Endothelial cell of hepatic sinusoid (primary cell): ENCODE data around the gene SOX10.
"Not testable (repeated sequence)": the region's sequence is repeated elsewhere in the genome, so short reads cannot be mapped to it uniquely, and the experiment has no call there.

Experiments used
- in situ Hi-C: cut with HindIII; loops from 2 replicates; pipeline ENCODE4 v1.10.0; 2017; ENCODE audit warnings: low sequenced_read_pairs

SOX10 gene

GRCh38 chr22:37986371-37986770, 2.0 kb upstream of the SOX10 start:
- in situ Hi-C loops = no loop called here

DNA sequence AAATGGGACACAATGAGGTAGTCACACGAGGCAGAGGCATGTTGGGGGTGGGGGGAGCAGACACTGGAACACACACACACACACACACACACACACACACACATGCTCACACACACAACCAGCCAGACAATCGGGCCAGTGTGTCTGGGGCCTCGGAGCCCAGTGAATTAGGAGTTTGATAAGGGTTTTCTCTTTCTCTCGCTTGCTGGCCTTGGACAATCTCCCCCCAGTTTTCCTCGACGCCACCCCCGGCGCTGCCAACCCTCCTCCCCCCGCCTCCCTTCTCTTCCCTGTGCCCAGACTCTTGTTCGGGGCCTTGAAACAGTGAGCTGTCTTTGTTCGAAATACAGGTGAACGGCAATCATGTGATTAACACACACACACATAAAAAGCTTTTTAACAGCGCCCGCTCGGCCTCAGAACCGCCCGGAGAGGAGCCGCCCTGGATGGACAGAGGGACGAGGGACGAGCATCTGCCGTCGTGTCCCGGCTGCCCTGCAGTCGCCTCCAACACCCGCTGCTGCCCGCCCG, 1.5 kb upstream of the SOX10 start:
- in situ Hi-C loops = no loop called here

DNA sequence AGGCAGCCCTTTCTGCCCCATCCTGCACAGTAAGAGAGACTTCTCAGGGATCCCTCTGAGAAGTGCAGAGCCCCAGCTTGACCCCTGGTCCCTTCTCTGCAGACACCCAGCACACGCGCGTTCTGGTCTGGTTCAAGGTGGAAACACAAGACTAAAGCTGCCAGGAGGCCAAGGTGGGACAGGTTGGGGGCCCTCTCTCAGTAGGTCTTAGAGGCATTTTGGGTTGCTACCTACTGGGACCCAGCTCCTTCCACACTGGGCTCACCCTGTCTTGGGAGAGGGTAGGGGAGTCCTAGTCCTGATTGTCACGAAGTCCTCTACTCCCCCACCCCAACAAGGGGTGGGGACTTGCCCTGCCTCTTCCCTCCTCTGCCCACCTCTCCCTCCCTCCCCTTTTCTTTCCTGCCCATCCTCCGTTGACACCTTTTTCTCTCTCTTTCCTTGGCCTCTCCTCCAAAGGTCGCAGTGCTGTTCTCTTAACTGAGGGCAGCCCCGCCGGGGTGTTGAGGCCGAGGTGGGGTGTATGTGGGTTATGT, 763 bp upstream of the SOX10 start:
- in situ Hi-C loops = no loop called here

GRCh38 chr22:37982938-37983859, 1.2 kb downstream of the SOX10 start:
- in situ Hi-C loops = no loop called here

DNA sequence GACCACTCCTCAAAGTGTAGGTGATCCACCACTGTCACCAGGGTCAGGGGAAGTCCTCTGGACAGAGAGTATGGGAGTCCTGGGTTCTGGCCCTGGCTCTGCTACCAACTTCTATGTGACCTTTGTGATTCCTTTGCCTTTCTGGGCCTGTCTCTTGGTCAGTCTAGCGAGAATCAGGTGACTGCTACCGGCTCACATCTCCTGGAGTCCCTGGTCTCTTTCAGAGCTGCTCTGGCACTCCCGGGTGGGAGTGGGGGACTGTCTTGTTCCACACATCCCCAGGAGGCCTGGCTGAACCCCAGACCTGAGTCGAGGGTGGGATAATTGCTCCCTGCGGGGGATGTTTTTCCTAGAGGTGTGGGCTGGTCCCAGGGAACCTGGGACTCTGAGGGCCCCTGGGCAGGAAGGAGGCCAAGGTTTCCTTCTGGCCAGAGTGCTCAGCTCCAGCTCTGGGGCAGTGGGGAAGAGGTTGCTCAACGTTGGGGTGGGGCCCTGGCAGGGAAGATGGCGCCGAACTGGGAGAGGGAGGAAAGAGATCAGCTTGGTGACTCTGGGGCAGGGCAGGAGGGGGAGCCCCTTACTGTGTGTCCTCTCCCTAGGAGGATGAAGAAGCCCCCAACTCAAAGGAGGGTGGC, 2.1 kb downstream of the SOX10 start:
- in situ Hi-C loops = no loop called here

GRCh38 chr22:37981282-37982011, 2.9 kb downstream of the SOX10 start:
- in situ Hi-C loops = no loop called here

DNA sequence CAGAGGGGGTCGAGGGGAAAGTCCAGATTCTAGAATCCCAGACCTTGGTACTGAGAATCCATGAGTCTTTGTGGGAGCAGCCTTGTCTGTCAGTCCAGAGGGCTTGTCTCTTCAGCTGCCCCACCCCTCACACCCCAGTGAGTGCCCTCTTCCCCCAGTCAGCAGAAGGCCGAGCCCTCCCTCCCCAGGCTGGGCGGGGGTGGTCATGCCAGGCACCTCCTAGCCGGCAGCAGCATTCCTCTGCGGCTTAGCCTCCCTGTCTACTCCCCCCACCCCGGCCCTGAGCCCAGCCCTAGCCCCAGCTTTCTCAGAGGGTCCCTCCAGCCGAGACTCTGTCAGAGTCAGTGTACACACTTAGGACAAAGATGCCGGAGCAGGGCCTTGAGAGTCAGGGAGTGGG, 4.6 kb downstream of the SOX10 start:
- in situ Hi-C loops = no loop called here

DNA sequence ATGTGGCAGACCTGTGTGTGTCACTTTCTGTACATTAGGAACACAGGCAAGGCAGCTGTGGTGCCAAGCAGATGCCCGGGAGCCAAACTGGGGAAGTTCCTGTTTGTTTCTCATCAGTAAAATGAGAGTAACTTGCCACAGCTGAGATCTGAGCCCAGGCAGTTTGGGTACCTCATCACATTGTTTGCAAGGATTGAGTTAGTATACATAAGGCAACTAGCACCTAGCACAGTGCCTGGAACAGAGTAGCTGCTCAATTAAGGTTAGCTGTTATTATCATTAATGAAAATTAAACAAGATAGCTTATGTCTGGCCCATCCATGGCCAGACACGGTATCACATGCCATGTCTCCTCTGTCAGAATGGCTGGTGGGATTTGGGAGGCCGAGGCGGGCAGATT, 7.8 kb downstream of the SOX10 start:
- in situ Hi-C loops = no loop called here

DNA sequence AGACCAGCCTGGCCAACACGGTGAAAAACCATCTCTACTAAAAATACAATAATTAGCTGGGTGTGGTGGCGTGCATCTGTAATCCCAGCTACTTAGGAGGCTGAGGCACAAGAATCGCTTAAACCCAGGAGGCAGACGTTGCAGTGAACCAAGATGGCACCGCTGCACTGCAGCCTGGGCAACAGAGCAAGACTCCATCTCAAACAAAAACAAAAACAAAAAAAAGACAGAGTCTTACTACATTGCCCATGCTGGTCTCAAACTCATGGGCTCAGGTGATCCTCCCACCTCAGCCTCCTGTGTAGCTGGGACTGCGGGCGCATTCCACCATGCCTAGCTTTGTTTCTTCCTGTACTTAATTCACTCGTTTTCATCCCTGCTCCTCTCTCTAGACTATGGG, 8.3 kb downstream of the SOX10 start:
- in situ Hi-C loops = not testable (repeated sequence)

GRCh38 chr22:37975153-37975552, 9.2 kb downstream of the SOX10 start:
- in situ Hi-C loops = no loop called here

DNA sequence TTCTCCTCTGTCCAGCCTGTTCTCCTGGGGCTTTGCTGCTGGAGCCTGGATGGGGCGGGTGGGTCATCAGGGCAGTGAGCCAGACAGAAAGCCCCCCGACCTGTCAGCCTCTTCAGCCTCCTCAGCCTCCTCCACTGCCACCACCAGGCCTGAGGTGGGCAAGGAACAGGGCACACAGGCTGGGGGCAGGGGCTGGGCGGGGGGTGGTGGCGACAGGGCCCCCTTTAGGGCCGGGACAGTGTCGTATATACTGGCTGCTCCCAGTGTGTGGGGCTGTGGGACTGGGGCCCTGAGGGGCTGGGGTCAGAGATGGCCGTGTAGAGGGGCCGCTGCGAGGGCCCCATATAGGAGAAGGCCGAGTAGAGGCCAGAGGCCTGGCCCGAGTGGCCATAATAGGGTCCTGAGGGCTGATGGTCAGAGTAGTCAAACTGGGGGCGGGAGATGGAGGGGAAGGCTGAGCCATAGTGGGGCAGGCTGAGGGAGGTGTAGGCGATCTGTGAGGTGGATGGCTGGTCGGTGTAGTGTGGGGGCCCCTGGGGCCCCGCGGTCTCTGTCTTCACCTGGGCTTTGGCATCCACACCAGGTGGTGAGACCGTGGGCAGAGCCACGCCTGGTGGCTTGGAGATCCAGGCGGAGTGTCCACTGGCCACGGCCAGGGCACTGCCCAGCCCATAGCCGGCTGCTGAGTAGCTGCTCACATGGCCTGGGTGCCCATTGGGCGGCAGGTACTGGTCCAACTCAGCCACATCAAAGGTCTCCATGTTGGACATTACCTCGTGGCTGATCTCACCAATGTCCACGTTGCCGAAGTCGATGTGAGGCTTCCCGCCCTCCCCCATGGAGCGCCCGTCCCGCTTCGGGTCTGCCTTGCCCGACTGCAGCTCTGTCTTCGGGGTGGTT, 10.8 kb downstream of the SOX10 start:
- in situ Hi-C loops = no loop called here

DNA sequence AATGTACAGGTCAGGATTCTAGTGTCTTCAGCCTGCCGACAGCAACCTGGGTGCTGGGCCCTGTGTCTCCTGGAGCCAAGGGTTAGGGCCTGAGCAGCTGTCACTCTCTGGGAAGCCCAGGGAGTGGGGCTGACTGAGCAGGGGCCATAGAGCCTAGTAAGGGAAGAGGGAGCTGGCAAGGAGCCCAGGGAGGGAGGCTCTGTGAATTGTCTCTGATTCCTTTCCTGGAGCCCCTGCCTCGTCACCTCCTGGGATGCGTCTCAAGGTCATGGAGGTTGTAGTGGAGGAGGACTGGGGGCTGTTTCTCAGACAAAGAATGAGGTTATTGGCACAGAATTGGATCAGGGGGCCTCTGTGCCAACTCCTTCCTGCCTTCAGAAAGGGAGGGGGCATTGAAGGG, 11.8 kb downstream of the SOX10 start:
- in situ Hi-C loops = no loop called here

DNA sequence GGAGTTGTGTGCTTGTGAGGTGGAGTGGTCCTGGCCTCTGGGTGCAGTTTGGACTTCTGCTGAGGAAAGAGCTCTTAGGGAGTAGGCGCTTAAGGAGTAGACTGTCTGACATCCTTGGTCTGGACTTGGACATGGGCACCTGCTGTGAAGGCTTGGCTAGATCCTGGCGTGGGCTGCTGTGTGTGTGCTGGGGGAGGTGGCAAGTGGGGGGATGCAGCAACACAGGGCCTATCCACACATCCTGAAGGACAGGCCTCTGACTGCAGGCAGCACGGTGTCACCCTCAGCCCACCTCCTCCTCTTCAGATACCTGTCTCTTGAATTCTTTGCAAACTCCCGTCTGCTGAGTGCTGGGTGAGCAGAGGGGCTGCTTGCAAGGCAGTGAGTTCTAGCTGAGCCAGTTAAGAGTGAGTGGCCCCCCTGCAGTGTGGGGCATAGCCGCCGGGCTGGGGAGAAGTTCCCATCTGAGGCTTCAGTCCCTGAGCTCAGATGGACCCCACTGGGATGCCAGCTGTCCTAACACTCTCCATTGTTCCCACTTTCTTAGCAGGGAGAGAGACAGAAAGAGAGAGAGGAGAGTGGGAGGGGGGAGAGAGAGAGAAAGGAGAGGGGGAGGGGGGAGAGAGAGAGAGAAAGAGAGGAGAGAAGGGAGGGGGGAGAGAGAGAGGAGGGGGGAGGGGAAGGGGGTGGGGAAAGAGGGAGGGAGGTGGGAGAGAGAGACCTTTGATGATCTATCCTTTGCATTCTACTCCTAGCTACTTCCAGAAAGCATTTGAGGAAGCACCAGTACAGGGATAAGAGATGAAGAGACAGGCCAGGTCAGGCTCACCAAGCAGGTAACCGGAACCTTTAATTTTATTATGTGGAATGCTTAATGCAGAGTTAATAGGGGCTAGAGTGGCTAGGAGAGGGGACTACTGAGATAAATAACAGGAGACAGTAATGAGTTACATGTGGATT, 12.6 kb downstream of the SOX10 start:
- in situ Hi-C loops = no loop called here

GRCh38 chr22:37970864-37971263, 13.5 kb downstream of the SOX10 start:
- in situ Hi-C loops = no loop called here

DNA sequence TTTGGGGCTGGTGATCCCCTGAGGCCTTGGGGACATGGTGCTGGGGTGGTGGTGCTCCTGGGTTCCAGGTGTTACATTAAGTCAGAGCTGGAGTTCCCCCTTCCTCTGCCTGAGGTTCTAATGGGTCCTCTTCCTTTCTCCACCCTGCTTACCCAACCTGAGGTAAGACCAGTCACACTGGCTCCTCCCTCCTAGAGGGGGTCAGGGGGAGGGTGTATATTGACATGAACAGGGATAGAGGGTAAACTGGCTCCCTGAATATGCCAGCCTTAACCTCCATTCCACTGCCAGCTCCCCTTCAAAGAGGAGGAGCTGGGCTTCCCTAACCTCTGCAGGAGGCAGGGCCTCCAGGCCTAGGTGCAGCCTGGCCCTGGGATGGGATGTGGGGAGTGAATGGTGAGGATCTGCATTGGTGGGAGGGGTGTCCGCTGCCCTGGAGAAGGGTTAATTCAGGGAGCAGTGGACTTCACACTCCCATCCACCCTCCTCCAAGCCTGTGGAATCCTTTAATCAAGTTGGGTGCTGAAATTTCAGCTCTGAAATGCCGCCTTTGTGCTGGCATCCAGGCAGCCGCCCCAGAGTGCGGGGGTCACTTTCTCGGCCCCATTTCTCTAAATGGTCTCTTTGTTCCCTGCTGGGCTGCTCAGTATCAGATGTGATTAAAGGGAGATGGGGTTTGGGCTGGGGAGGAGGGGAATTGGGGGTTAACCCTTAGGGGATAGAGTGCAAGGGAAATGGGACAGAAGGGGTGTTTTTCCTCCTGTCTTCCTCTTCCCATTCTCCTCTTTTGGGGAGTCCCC, 15.7 kb downstream of the SOX10 start:
- in situ Hi-C loops = loop anchor here (5.0 to 10.0 kb wide), 3 partner anchors 81 to 151 kb away; no protein-coding TSS in a partner anchor

GRCh38 chr22:37967637-37968451, 16.5 kb downstream of the SOX10 start:
- in situ Hi-C loops = loop anchor here (5.0 to 10.0 kb wide), 3 partner anchors 81 to 151 kb away; no protein-coding TSS in a partner anchor

DNA sequence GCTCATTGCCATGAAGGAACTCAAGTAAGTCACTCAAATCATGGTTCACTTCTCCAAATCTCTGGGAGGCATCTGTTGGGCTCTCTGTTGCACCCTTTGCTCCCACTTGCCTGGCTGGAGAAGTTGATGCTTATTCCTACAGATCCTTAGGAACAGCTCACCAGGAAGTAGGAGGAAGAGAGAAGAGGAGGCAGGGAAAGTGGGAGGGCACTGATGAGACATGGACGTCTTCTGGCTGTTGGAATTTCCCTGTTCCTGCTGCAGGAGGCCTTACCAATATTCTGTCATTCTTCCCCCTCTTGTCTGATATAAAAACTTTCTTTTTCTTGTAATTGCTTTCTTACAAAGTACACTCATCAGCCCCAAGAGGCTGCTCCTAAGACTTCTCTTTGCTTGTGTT, 17.2 kb downstream of the SOX10 start:
- in situ Hi-C loops = loop anchor here (5.0 to 10.0 kb wide), 3 partner anchors 80 to 150 kb away; no protein-coding TSS in a partner anchor
